ENCODE data around the gene PNKD. TPM values are rescaled to one million over a fixed set of nuclear protein-coding genes. Genes with fewer than 3 reads are reported as not detected.

PNKD gene
- total RNA-seq, 1 experiment from 2014 or later: 25.5 TPM

- no peak for DNase-seq (ENCODE audit: low read depth, low spot score)
- in situ Hi-C loops (cut with HindIII; ENCODE audit: low pct_unique_long_range_greater_than_20kb, low sequenced_read_pairs): no loop called here
Observed at GRCh38 chr2:218252509-218253231, 17.6 kb upstream of the PNKD start.

- in situ Hi-C loops (cut with HindIII; ENCODE audit: low pct_unique_long_range_greater_than_20kb, low sequenced_read_pairs): no loop called here
- DNase-seq (ENCODE audit: low read depth, low spot score): no peak
Observed at GRCh38 chr2:218253232-218253625, 17.1 kb upstream of the PNKD start.

GRCh38 chr2:218255446-218255845 lies 14.9 kb upstream of the PNKD start:
- DNase-seq (ENCODE audit: low read depth, low spot score): no peak
- in situ Hi-C loops (cut with HindIII; ENCODE audit: low pct_unique_long_range_greater_than_20kb, low sequenced_read_pairs): no loop called here

- DNase-seq (ENCODE audit: low read depth, low spot score): no peak
- in situ Hi-C loops (cut with HindIII; ENCODE audit: low pct_unique_long_range_greater_than_20kb, low sequenced_read_pairs): no loop called here
Observed at GRCh38 chr2:218256612-218257350, 13.5 kb upstream of the PNKD start.

- DNase-seq (ENCODE audit: low read depth, low spot score): peak; percentile 74
- in situ Hi-C loops (cut with HindIII; ENCODE audit: low pct_unique_long_range_greater_than_20kb, low sequenced_read_pairs): no loop called here
Observed at GRCh38 chr2:218257390-218257981, 12.8 kb upstream of the PNKD start.

- in situ Hi-C loops (cut with HindIII; ENCODE audit: low pct_unique_long_range_greater_than_20kb, low sequenced_read_pairs): no loop called here
Observed at GRCh38 chr2:218259099-218259961, 11.0 kb upstream of the PNKD start.

GRCh38 chr2:218260166-218260565 lies 10.2 kb upstream of the PNKD start:
- in situ Hi-C loops (cut with HindIII; ENCODE audit: low pct_unique_long_range_greater_than_20kb, low sequenced_read_pairs): no loop called here
- DNase-seq (ENCODE audit: low read depth, low spot score): no peak

More at GRCh38 chr2:218259099-218259961, 11.0 kb upstream of the PNKD start:
- no peak for DNase-seq (ENCODE audit: low read depth, low spot score)

GRCh38 chr2:218260742-218261422 lies 9.4 kb upstream of the PNKD start, which contains the start of gene GPBAR1:
TSS of gene GPBAR1 (plus strand) at chr2:218261015. CDS start at chr2:218262725, 1,710 bp downstream.
- DNase-seq (ENCODE audit: low read depth, low spot score): no peak
- in situ Hi-C loops (cut with HindIII; ENCODE audit: low pct_unique_long_range_greater_than_20kb, low sequenced_read_pairs): no loop called here

- no peak for DNase-seq (ENCODE audit: low read depth, low spot score)
- in situ Hi-C loops (cut with HindIII; ENCODE audit: low pct_unique_long_range_greater_than_20kb, low sequenced_read_pairs): no loop called here
Observed at GRCh38 chr2:218261423-218262236, 8.7 kb upstream of the PNKD start.

- in situ Hi-C loops (cut with HindIII; ENCODE audit: low pct_unique_long_range_greater_than_20kb, low sequenced_read_pairs): no loop called here
- no peak for DNase-seq (ENCODE audit: low read depth, low spot score)
Observed at GRCh38 chr2:218262237-218262600, 8.1 kb upstream of the PNKD start.

GRCh38 chr2:218262631-218263586 lies 7.4 kb upstream of the PNKD start:
- in situ Hi-C loops (cut with HindIII; ENCODE audit: low pct_unique_long_range_greater_than_20kb, low sequenced_read_pairs): no loop called here
- DNase-seq (ENCODE audit: low read depth, low spot score): no peak

GRCh38 chr2:218263817-218264641 lies 6.3 kb upstream of the PNKD start:
- DNase-seq (ENCODE audit: low read depth, low spot score): no peak
- in situ Hi-C loops (cut with HindIII; ENCODE audit: low pct_unique_long_range_greater_than_20kb, low sequenced_read_pairs): no loop called here

GRCh38 chr2:218264773-218265561 lies 5.4 kb upstream of the PNKD start:
- in situ Hi-C loops (cut with HindIII; ENCODE audit: low pct_unique_long_range_greater_than_20kb, low sequenced_read_pairs): no loop called here

GRCh38 chr2:218265626-218266025 lies 4.7 kb upstream of the PNKD start:
- in situ Hi-C loops (cut with HindIII; ENCODE audit: low pct_unique_long_range_greater_than_20kb, low sequenced_read_pairs): no loop called here
- no peak for DNase-seq (ENCODE audit: low read depth, low spot score)

More at GRCh38 chr2:218264773-218265561, 5.4 kb upstream of the PNKD start:
- DNase-seq (ENCODE audit: low read depth, low spot score): no peak

Data from SK-MEL-5 (cell line).